ENCODE measurements around the gene CDK18. TPM values are rescaled to one million over a fixed set of nuclear protein-coding genes. Genes with fewer than 3 reads are reported as not detected.
A peak's percentile ranks its signal among the peaks of the same experiment; 100 is the strongest.

Gene CDK18
- total RNA-seq, 2 donors from 2014 or later, result 27.9 to 46.0 TPM

DNA sequence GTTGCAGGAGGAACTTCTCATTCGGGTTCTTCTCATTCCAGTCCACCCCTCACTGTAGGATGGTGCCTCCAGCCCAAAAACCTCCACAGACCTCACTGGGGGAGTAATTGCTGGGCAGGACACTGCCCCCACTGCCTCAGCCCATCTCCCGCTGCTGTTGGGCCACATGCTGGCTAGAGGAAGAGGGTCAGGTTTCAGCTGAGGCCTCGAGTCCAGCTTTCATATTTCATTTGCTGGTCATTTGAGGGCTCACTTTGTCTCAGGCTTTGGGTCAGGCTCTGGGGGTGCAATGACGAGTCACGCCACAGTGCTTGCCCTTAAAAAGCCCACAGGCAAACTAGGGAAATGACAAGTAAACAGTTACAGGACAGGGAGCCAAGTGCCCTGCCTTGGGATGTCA lies 9.3 kb downstream of the CDK18 start:
- H3K9me3 ChIP-seq, result no peaks in the 10 kb centered on the region
- H3K9ac ChIP-seq (ENCODE audit: low read depth in 2 of 2, low read length in 2 of 2), result no peak overlapping the region
- H3K27me3 ChIP-seq, result no peaks in the 10 kb centered on the region
- no peak for DNase-seq
- H3K4me3 ChIP-seq, result no peak overlapping the region
- no peaks in the 10 kb centered on the region for H3K4me1 ChIP-seq
- intact Hi-C loops (cut with DNase I), result no loop called here
- H3K36me3 ChIP-seq, result no peaks in the 10 kb centered on the region
- no peak overlapping the region for H3K27ac ChIP-seq
- TF ChIP-seq, protein P1, sequence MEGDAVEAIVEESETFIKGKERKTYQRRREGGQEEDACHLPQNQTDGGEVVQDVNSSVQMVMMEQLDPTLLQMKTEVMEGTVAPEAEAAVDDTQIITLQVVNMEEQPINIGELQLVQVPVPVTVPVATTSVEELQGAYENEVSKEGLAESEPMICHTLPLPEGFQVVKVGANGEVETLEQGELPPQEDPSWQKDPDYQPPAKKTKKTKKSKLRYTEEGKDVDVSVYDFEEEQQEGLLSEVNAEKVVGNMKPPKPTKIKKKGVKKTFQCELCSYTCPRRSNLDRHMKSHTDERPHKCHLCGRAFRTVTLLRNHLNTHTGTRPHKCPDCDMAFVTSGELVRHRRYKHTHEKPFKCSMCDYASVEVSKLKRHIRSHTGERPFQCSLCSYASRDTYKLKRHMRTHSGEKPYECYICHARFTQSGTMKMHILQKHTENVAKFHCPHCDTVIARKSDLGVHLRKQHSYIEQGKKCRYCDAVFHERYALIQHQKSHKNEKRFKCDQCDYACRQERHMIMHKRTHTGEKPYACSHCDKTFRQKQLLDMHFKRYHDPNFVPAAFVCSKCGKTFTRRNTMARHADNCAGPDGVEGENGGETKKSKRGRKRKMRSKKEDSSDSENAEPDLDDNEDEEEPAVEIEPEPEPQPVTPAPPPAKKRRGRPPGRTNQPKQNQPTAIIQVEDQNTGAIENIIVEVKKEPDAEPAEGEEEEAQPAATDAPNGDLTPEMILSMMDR (IDR thresholded peaks at IDR 0.05), result no peak

DNA sequence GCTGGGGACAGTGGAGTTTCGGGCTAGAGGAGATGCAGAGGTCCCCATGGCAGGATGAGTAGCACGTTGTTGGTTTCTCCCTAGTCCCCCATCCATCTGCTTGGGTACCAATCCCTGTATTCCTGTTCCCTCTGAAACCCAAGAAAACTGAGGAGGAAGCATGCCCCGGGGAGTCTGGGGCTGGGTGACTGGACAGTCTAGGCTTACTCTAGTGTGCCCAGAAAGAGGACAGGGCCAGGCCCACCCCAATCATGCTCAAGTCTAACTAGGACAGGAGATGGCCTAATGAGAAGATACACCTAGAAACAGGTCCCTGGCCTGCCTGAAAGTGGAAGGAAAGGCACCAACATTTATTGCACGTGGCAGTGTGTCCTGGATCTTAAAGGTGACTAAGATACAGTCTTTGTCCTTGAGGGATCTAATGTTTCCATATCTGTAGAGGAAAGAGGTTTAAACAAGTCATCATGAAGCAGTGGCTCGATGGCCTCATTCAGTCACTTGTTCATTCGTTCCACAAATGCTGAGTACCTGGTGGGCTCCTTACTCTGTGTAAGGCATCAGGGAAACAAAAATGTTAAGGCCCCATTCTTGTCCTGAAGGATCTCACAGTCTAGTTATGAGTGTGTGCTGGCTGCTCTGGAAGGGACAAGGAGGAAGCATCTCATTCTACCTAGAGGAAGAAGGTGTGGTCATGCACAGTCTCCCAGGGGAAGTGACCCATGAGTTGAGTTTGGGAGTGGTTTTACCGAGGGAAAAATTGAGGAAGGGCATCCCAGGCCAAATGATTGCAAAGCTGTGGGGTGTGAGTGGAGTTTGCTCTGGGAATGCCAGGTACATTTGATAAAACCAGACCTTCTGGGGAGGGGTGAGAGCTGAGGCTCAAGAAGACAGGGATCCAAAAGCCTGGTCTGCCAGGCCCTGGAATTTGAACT lies 10.0 kb downstream of the CDK18 start:
- intact Hi-C loops (cut with DNase I), result no loop called here
- peak; percentile 64 for DNase-seq

DNA sequence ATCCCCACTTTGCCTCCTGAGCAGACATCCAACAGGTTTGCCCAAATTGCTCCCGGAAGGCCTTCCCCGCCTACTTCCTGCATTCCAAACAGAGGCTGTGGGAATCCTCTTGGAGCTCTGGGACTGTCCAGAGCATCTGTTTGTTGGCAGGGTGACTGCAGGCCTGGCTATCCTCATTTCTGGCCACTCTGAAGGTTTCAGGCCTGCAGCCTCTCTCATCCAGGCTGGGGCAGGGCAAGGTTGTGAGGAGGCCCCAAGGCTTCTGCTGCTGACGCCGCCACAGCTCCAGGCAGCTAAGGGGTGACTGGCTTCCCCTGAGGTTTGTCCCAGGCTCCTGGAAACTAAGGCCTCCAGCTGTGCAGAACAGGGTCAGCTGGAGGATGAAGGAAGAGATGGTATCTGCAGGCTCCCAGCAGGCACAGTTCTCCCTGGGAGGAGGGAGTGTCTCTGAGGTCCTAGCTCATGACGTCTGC lies 11.3 kb downstream of the CDK18 start:
- Histone ChIP-seq H3K9ac (ENCODE audit: low read depth in 2 of 2, low read length in 2 of 2) (no peak overlapping the region), H3K4me3 (no peak overlapping the region), H3K4me1 (peaks cover 7% of the 10 kb centered on the region), H3K36me3 (no peaks in the 10 kb centered on the region), H3K27me3 (no peaks in the 10 kb centered on the region), H3K27ac (no peak overlapping the region), H3K9me3 (no peaks in the 10 kb centered on the region)
- DNase-seq, result no peak
- intact Hi-C loops (cut with DNase I), result no loop called here
- TF ChIP-seq, protein P1 (IDR thresholded peaks at IDR 0.05), result no peak

More for the DNA sequence above, 10.0 kb downstream of the CDK18 start:
- no peaks in the 10 kb centered on the region for H3K36me3 ChIP-seq
- no peaks in the 10 kb centered on the region for H3K27me3 ChIP-seq
- no peaks in the 10 kb centered on the region for H3K9me3 ChIP-seq
- H3K4me1 ChIP-seq, result peaks cover 1% of the 10 kb centered on the region
- TF ChIP-seq, protein P1 (IDR thresholded peaks at IDR 0.05), result no peak
- H3K4me3 ChIP-seq, result no peak overlapping the region
- no peak overlapping the region for H3K9ac ChIP-seq (ENCODE audit: low read depth in 2 of 2, low read length in 2 of 2)
- no peak overlapping the region for H3K27ac ChIP-seq

DNA sequence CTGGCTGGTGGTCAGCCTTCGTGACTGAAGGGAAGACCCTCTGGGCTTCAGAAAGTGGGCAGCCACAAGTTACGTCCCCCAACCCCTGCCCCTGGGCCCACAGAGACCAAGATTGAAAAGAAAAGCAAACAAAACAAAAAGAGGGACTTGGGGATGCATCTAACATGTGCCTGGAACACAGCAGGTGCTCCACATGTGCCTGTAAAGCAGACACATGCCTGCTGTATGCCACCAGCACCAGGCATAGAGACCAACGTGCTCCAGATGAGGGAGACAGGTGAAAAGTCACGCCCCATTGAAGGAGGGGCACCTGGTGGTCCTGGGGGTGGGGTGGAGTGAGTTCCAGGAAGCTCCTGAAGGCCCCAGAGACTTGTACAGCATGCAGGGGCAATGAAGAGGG lies 11.9 kb downstream of the CDK18 start:
- H3K36me3 ChIP-seq, result no peaks in the 10 kb centered on the region
- peaks cover 7% of the 10 kb centered on the region for H3K4me1 ChIP-seq
- TF ChIP-seq, protein P1 (IDR thresholded peaks at IDR 0.05), result no peak
- no peaks in the 10 kb centered on the region for H3K27me3 ChIP-seq
- no peak for DNase-seq
- intact Hi-C loops (cut with DNase I), result no loop called here
- no peak overlapping the region for H3K9ac ChIP-seq (ENCODE audit: low read depth in 2 of 2, low read length in 2 of 2)
- H3K27ac ChIP-seq, result no peak overlapping the region
- H3K4me3 ChIP-seq, result no peak overlapping the region
- H3K9me3 ChIP-seq, result no peaks in the 10 kb centered on the region

DNA sequence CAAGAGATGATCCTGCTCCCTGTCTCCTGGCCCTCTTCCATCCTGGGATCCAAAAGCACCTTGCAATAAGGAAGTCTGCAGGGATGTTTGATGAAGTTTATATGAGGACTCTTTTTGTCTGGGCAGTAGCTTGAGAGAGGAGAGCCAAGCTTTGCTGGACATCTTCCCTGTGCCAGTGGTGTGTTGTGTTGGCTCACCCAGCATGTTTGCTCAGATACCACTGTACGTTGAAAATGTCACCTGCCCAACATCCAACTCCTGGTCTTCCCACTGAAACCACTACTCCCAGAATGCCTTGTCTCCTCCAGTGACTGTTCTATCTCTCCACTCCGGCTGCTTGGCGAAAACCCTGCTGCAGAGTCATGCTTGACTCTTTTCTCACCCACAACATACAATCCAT lies 12.8 kb downstream of the CDK18 start:
- H3K9ac ChIP-seq (ENCODE audit: low read depth in 2 of 2, low read length in 2 of 2), result no peak overlapping the region
- H3K36me3 ChIP-seq, result no peaks in the 10 kb centered on the region
- H3K4me3 ChIP-seq, result no peak overlapping the region
- DNase-seq, result no peak
- H3K27ac ChIP-seq, result no peak overlapping the region
- H3K27me3 ChIP-seq, result no peaks in the 10 kb centered on the region
- H3K9me3 ChIP-seq, result no peaks in the 10 kb centered on the region
- TF ChIP-seq, protein P1 (IDR thresholded peaks at IDR 0.05), result no peak
- intact Hi-C loops (cut with DNase I), result no loop called here
- H3K4me1 ChIP-seq, result peaks cover 7% of the 10 kb centered on the region
